ENCODE results near the gene MEIS2. TPM values are rescaled to one million over a fixed set of nuclear protein-coding genes. Genes with fewer than 3 reads are reported as not detected.

MEIS2 gene
- polyA plus RNA-seq, 1 donor from 2014 or later: 825 TPM

- H3K9me3 ChIP-seq (ENCODE audit: low read length): no peaks in the 10 kb centered on the region
- peaks cover 40% of the 10 kb centered on the region for H3K36me3 ChIP-seq (ENCODE audit: insufficient read depth, low read length)
- no peak overlapping the region for H3K27ac ChIP-seq (ENCODE audit: low read length)
- peak overlapping the region; percentile 30 for H3K4me3 ChIP-seq (ENCODE audit: low read length)
- no peaks in the 10 kb centered on the region for H3K27me3 ChIP-seq (ENCODE audit: insufficient read depth, low read depth, low read length)
- H3F3A ChIP-seq (ENCODE audit: insufficient read depth, low read length, poor library complexity, severe bottlenecking): peaks cover 14% of the 10 kb centered on the region
- peaks cover 100% of the 10 kb centered on the region for H3K79me2 ChIP-seq (replicated peaks; ENCODE audit: insufficient read depth, low read length)
- H3K9ac ChIP-seq (ENCODE audit: low read length): no peak overlapping the region
- H3K9me2 ChIP-seq (ENCODE audit: insufficient read depth, low read length): no peaks in the 10 kb centered on the region
- no peak for TF ChIP-seq CTCF (IDR thresholded peaks at IDR 0.05; ENCODE audit: poor library complexity, severe bottlenecking)
- no peak for TF ChIP-seq RAD21 (conservative IDR thresholded peaks at IDR 0.05)
- TF ChIP-seq POLR2AphosphoS5 (IDR thresholded peaks at IDR 0.05): no peak
- no peak for TF ChIP-seq SMC3 (conservative IDR thresholded peaks at IDR 0.05; ENCODE audit: poor library complexity)
- TF ChIP-seq TAF1 (IDR thresholded peaks at IDR 0.05; ENCODE audit: low read depth): no peak
- TF ChIP-seq EZH2 (IDR thresholded peaks at IDR 0.05; ENCODE audit: borderline replicate concordance, insufficient read depth, low read length, poor library complexity, severe bottlenecking): no peak
- TF ChIP-seq EP300 (conservative IDR thresholded peaks at IDR 0.05; ENCODE audit: poor library complexity, severe bottlenecking): no peak
- no peak for TF ChIP-seq MXI1 (conservative IDR thresholded peaks at IDR 0.05; ENCODE audit: poor library complexity, severe bottlenecking)
- TF ChIP-seq REST (IDR thresholded peaks at IDR 0.05; ENCODE audit: borderline replicate concordance): no peak
- peaks cover 97% of the 10 kb centered on the region for H4K20me1 ChIP-seq (ENCODE audit: insufficient read depth)
- no peak overlapping the region for H2AFZ ChIP-seq (ENCODE audit: low read depth, low read length)
- no peak overlapping the region for H3K4me2 ChIP-seq (ENCODE audit: low read length)
These were observed 62.3 kb downstream of the MEIS2 start for GRCh38 chr15:37037850-37038715.

GRCh38 chr15:37037071-37037655 lies 63.2 kb downstream of the MEIS2 start:
- Histone ChIP-seq H3K9me3 (ENCODE audit: low read length) (no peaks in the 10 kb centered on the region), H3K9ac (ENCODE audit: low read length) (no peak overlapping the region), H2AFZ (ENCODE audit: low read depth, low read length) (no peak overlapping the region), H3F3A (ENCODE audit: insufficient read depth, low read length, poor library complexity, severe bottlenecking) (peaks cover 13% of the 10 kb centered on the region), H3K36me3 (ENCODE audit: insufficient read depth, low read length) (peaks cover 38% of the 10 kb centered on the region), H3K79me2 (replicated peaks; ENCODE audit: insufficient read depth, low read length) (peaks cover 95% of the 10 kb centered on the region), H3K27ac (ENCODE audit: low read length) (no peak overlapping the region), H3K4me3 (ENCODE audit: low read length) (peak overlapping the region; percentile 9), H3K27me3 (ENCODE audit: insufficient read depth, low read depth, low read length) (no peaks in the 10 kb centered on the region), H4K20me1 (ENCODE audit: insufficient read depth) (peaks cover 97% of the 10 kb centered on the region), H3K9me2 (ENCODE audit: insufficient read depth, low read length) (no peaks in the 10 kb centered on the region), H3K4me2 (ENCODE audit: low read length) (peak overlapping the region; percentile 29)
- TF ChIP-seq EP300 (conservative IDR thresholded peaks at IDR 0.05; ENCODE audit: poor library complexity, severe bottlenecking) (no peak), MXI1 (conservative IDR thresholded peaks at IDR 0.05; ENCODE audit: poor library complexity, severe bottlenecking) (no peak), SMC3 (conservative IDR thresholded peaks at IDR 0.05; ENCODE audit: poor library complexity) (no peak)
